IMR-90 (cell line): ENCODE results near the gene ITCH.

Experiments
- BHLHE40 ChIP-seq: fragments of 150-350 bp; IDR thresholded peaks from 2 replicates; pipeline ENCODE4 v1.6.1; 2016; ENCODE audit warnings: mild to moderate bottlenecking, low read depth, low read length
- MAFK ChIP-seq: IDR thresholded peaks from 2 replicates; pipeline ENCODE4 v1.6.1; 2012; ENCODE audit warnings: low read depth, low read length, improper control_type of control experiment
- MXI1 ChIP-seq: IDR thresholded peaks from 2 replicates; pipeline ENCODE4 v1.6.1; 2012; ENCODE audit warnings: low read depth, mild to moderate bottlenecking, low read length, moderate library complexity, borderline replicate concordance
- POLR2A ChIP-seq: IDR thresholded peaks from 2 replicates; pipeline ENCODE4 v1.6.1; 2012; ENCODE audit warnings: mild to moderate bottlenecking, low read depth, low read length
- RCOR1 ChIP-seq: IDR thresholded peaks from 2 replicates; pipeline ENCODE4 v1.6.1; 2012; ENCODE audit warnings: mild to moderate bottlenecking, low read length, improper control_type of control experiment; ENCODE audit not compliant: insufficient replicate concordance
- TF ChIP-seq, protein P1 (sequence below): conservative IDR thresholded peaks from 2 replicates; pipeline ENCODE4 v1.5.1; 2012; ENCODE audit warnings: mild to moderate bottlenecking, low read depth, low read length, improper control_type of control experiment
- TF ChIP-seq, protein P2 (sequence below): fragments of 150-350 bp; IDR thresholded peaks from 2 replicates; pipeline ENCODE4 v1.6.1; 2017; ENCODE audit warnings: mild to moderate bottlenecking, antibody characterized with exemption, low read length, low read depth

DNA sequence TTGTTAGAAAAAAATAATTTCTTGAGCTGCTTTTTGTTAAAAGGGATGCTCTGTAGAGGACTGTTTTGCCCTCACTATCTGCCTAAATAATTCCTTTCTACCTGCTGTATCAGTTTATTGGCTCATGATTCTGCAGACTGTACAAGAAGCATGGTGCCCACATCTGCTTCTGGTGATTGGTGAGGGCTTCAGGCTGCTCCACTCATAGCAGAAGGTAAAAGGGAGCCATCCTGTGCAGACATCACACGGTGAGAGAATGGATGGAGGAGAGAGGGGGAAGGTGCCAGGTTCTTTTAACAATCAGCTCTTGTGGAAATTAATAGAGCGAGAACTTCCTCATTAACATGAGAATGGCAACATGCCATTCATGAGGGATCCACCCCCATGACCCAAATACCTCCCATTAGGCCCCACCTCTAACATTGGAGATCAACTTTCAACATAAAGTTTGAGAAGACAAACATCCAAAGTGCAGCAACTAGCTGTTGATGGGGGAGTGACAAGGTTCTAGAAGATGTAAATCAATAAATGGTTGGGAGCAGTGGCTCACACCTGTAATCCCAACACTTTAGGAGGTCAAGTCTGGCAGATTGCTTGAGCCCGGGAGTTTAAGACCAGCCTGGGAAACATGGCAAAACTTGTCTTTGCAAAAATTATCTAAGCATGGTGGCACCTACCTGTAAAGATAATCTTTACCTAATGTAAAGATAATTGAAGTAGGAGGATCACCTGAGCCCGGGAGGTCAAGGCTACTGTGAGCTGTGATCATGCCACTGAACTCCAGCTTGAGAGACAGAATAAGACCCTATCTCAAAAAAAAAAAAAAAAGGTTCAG, 44.2 kb upstream of the ITCH start:
- TF ChIP-seq POLR2A (no peak), RCOR1 (no peak), BHLHE40 (no peak), MXI1 (no peak), MAFK (no peak)
- TF ChIP-seq, protein P1, sequence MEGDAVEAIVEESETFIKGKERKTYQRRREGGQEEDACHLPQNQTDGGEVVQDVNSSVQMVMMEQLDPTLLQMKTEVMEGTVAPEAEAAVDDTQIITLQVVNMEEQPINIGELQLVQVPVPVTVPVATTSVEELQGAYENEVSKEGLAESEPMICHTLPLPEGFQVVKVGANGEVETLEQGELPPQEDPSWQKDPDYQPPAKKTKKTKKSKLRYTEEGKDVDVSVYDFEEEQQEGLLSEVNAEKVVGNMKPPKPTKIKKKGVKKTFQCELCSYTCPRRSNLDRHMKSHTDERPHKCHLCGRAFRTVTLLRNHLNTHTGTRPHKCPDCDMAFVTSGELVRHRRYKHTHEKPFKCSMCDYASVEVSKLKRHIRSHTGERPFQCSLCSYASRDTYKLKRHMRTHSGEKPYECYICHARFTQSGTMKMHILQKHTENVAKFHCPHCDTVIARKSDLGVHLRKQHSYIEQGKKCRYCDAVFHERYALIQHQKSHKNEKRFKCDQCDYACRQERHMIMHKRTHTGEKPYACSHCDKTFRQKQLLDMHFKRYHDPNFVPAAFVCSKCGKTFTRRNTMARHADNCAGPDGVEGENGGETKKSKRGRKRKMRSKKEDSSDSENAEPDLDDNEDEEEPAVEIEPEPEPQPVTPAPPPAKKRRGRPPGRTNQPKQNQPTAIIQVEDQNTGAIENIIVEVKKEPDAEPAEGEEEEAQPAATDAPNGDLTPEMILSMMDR, result no peak
- TF ChIP-seq, protein P2, sequence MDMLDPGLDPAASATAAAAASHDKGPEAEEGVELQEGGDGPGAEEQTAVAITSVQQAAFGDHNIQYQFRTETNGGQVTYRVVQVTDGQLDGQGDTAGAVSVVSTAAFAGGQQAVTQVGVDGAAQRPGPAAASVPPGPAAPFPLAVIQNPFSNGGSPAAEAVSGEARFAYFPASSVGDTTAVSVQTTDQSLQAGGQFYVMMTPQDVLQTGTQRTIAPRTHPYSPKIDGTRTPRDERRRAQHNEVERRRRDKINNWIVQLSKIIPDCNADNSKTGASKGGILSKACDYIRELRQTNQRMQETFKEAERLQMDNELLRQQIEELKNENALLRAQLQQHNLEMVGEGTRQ, result no peak
